ENCODE results near the gene SF3B6.

SF3B6 gene

GRCh38 chr2:24017711-24018110, 58.4 kb downstream of the SF3B6 start:
- FAIRE-seq: no peak
- no peak for DNase-seq (ENCODE audit: insufficient read length, low spot score)
- TF ChIP-seq, protein P1, sequence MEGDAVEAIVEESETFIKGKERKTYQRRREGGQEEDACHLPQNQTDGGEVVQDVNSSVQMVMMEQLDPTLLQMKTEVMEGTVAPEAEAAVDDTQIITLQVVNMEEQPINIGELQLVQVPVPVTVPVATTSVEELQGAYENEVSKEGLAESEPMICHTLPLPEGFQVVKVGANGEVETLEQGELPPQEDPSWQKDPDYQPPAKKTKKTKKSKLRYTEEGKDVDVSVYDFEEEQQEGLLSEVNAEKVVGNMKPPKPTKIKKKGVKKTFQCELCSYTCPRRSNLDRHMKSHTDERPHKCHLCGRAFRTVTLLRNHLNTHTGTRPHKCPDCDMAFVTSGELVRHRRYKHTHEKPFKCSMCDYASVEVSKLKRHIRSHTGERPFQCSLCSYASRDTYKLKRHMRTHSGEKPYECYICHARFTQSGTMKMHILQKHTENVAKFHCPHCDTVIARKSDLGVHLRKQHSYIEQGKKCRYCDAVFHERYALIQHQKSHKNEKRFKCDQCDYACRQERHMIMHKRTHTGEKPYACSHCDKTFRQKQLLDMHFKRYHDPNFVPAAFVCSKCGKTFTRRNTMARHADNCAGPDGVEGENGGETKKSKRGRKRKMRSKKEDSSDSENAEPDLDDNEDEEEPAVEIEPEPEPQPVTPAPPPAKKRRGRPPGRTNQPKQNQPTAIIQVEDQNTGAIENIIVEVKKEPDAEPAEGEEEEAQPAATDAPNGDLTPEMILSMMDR (IDR thresholded peaks at IDR 0.05; ENCODE audit: insufficient read depth, missing control alignments): no peak
